Astrocyte of the spinal cord (primary cell): ENCODE results near the gene CRLF1.
A peak's percentile ranks its signal among the peaks of the same experiment; 100 is the strongest.

Source experiments
- DNase-seq: peaks from one replicate; pipeline ENCODE4 v3.0.0; 2011; ENCODE audit warnings: low read depth, low spot score
- H3K4me3 ChIP-seq: 2 replicates; pipeline ENCODE4 v1.5.1; 2011; ENCODE audit warnings: low read depth, mild to moderate bottlenecking, low read length, moderate library complexity
- CTCF ChIP-seq: IDR thresholded peaks from 2 replicates; pipeline ENCODE4 v1.5.1; 2012; ENCODE audit warnings: low read depth, mild to moderate bottlenecking, low read length, inconsistent platforms
- in situ Hi-C: cut with HindIII; loops from 2 replicates; pipeline ENCODE4 v1.10.0; 2017; ENCODE audit warnings: low sequenced_read_pairs

The CRLF1 gene

GRCh38 chr19:18612772-18613588 lies 6.4 kb upstream of the CRLF1 start, which contains the start of gene TMEM59L:
TSS of gene TMEM59L (plus strand) at chr19:18612870. CDS start at chr19:18612959, 89 bp downstream.
- TF ChIP-seq CTCF: no peak
- in situ Hi-C loops: no loop called here

GRCh38 chr19:18612051-18612771 lies 5.6 kb upstream of the CRLF1 start:
- no peak for DNase-seq
- peak overlapping the region; percentile 6 for H3K4me3 ChIP-seq
- in situ Hi-C loops: no loop called here
- TF ChIP-seq CTCF: no peak

More at GRCh38 chr19:18612772-18613588, 6.4 kb upstream of the CRLF1 start, which contains the start of gene TMEM59L:
- no peak for DNase-seq
- H3K4me3 ChIP-seq: peak within 1 kb of the TSS; percentile 6

GRCh38 chr19:18611327-18612050 lies 4.9 kb upstream of the CRLF1 start:
- no peak for DNase-seq

GRCh38 chr19:18610556-18611326 lies 4.1 kb upstream of the CRLF1 start:
- no peak for TF ChIP-seq CTCF
- in situ Hi-C loops: no loop called here
- no peak for DNase-seq
- H3K4me3 ChIP-seq: no peak overlapping the region

More at GRCh38 chr19:18611327-18612050, 4.9 kb upstream of the CRLF1 start:
- H3K4me3 ChIP-seq: no peak overlapping the region
- no peak for TF ChIP-seq CTCF
- in situ Hi-C loops: no loop called here

GRCh38 chr19:18610245-18610555 lies 3.6 kb upstream of the CRLF1 start:
- H3K4me3 ChIP-seq: no peak overlapping the region
- in situ Hi-C loops: no loop called here
- no peak for DNase-seq
- TF ChIP-seq CTCF: no peak

- DNase-seq: no peak
- in situ Hi-C loops: no loop called here
- no peak overlapping the region for H3K4me3 ChIP-seq
- TF ChIP-seq CTCF: no peak
Measured at GRCh38 chr19:18609717-18610051, 3.1 kb upstream of the CRLF1 start.
